Erythroblast (primary cell): Measurements from ENCODE around the gene SLC2A5.
"Not testable (repeated sequence)": the region's sequence is repeated elsewhere in the genome, so short reads cannot be mapped to it uniquely, and the experiment has no call there.

ENCODE experiments used
- GATA1 ChIP-seq: IDR thresholded peaks from 2 replicates; pipeline ENCODE4 v1.6.1; 2011; ENCODE audit warnings: low read depth, mild to moderate bottlenecking, control low read depth, low read length, moderate library complexity
- POLR2A ChIP-seq: IDR thresholded peaks from 2 replicates; pipeline ENCODE4 v1.6.1; 2011; ENCODE audit warnings: mild to moderate bottlenecking, low read length

- not testable (repeated sequence) for TF ChIP-seq POLR2A, GATA1
Observed at GRCh38 chr1:9022026-9022738, 47.3 kb downstream of the SLC2A5 start.
